ENCODE results near the gene SEMA3D.

GRCh38 chr7:85060696-85061095, 126.2 kb downstream of the SEMA3D start:
- TF ChIP-seq CTCF (IDR thresholded peaks at IDR 0.05; ENCODE audit: insufficient read depth, low read depth, low read length) (no peak), EZH2 (IDR thresholded peaks at IDR 0.05; ENCODE audit: insufficient read depth, low read length) (no peak)
